Left lung (tissue), 10 donors: Measurements from ENCODE around the gene SEC61B. TPM values are rescaled to one million over a fixed set of nuclear protein-coding genes. Genes with fewer than 3 reads are reported as not detected.

Experiments used
- ATAC-seq: fragments of 200-7000 bp; cut with Tn5 transposase; one replicate; pipeline ENCODE4 v1.9.1; 2020; ENCODE audit warnings: moderate library complexity
- DNase-seq, 4 donors: peaks; one replicate each; pipeline ENCODE4 v3.0.0-alpha.2; 2013 to 2020
- H3K27ac ChIP-seq, 2 donors: fragments of 200-600 bp; sonication (generic) in 1 of 2; one replicate each; pipeline versions ENCODE4 v1.5.0 to v1.8.0; 2020 to 2021
- H3K27me3 ChIP-seq, 2 donors: fragments of 200-600 bp; sonication (generic) in 1 of 2; one replicate each; pipeline versions ENCODE4 v1.5.0 to v1.8.0; 2020 to 2021
- H3K36me3 ChIP-seq, 2 donors: fragments of 200-600 bp; sonication (generic) in 1 of 2; one replicate each; pipeline versions ENCODE4 v1.5.0 to v1.8.0; 2020 to 2021
- H3K4me1 ChIP-seq, 2 donors: fragments of 200-600 bp; one replicate each; pipeline ENCODE4 v1.8.0; 2021
- H3K4me3 ChIP-seq, 2 donors: fragments of 200-600 bp; sonication (generic) in 1 of 2; one replicate each; pipeline versions ENCODE4 v1.5.0 to v1.8.0; 2020 to 2021; ENCODE audit warnings: mild to moderate bottlenecking in 1 of 2
- H3K9me3 ChIP-seq, 2 donors: fragments of 200-600 bp; sonication (generic) in 1 of 2; one replicate each; pipeline versions ENCODE4 v1.5.0 to v1.8.0; 2020 to 2021
- CTCF ChIP-seq, 2 donors: fragments of 200-600 bp; sonication (generic) in 1 of 2; IDR thresholded peaks; one replicate each; pipeline versions ENCODE4 v1.5.0 to v1.8.0; 2021; ENCODE audit warnings: antibody characterized with exemption in 2 of 2
- intact Hi-C, 2 donors: fragments of 100-400 bp; cut with DNase I; formaldehyde crosslinking; loops; one replicate each; pipeline versions ENCODE4 v1.11.2 to v1.14.2; 2022
- polyA plus RNA-seq, 6 donors: library from polyadenylated mRNA; unstranded; fragments of 120-200 nt; gene quantifications; one replicate each; pipeline ENCODE4 v1.2.1, GENCODE V29; 2013; ENCODE audit not compliant: insufficient read length in 6 of 6
- total RNA-seq, 2 donors: library from RNA; stranded (reverse); fragmentation: NEBNext Ultra II Directional; extraction: Animal tissue kit (Norgen Biotek cat#: 25700); gene quantifications; one replicate each; pipeline ENCODE4 v1.2.1, GENCODE V29; 2021
- donor health status: DM: no; HTN: yes; CAD: no.
- donor health status: DM: no; HTN: no; CAD: no.

SEC61B gene
- total and polyA plus RNA-seq, 8 donors = 121 to 184 (median 139) TPM

- TF ChIP-seq CTCF (IDR thresholded peaks at IDR 0.05) = no peak
- intact Hi-C loops = no loop called here
- DNase-seq (no peak), ATAC-seq (no peak)
- H3K9me3 ChIP-seq = no peaks in the 10 kb centered on the region
- no peak overlapping the region for H3K4me3 ChIP-seq
- H3K27me3 ChIP-seq = no peaks in the 10 kb centered on the region
- no peaks in the 10 kb centered on the region for H3K36me3 ChIP-seq
- no peak overlapping the region for H3K27ac ChIP-seq
- peaks cover 0 to 12% of the 10 kb centered on the region in 2 donors for H3K4me1 ChIP-seq
Observed at GRCh38 chr9:99261923-99262322, 39.8 kb downstream of the SEC61B start.

GRCh38 chr9:99262949-99263418, 40.9 kb downstream of the SEC61B start:
- Histone ChIP-seq H3K36me3 (no peaks in the 10 kb centered on the region), H3K27me3 (no peaks in the 10 kb centered on the region), H3K4me1 (peaks cover 0 to 12% of the 10 kb centered on the region in 2 donors), H3K4me3 (no peak overlapping the region), H3K9me3 (no peaks in the 10 kb centered on the region), H3K27ac (no peak overlapping the region)
- TF ChIP-seq CTCF (IDR thresholded peaks at IDR 0.05) = no peak
- no peak for DNase-seq
- no peak for ATAC-seq
- intact Hi-C loops = no loop called here

- Histone ChIP-seq H3K36me3 (no peaks in the 10 kb centered on the region), H3K27ac (no peak overlapping the region), H3K4me3 (no peak overlapping the region), H3K27me3 (no peaks in the 10 kb centered on the region), H3K4me1 (peaks cover 0 to 12% of the 10 kb centered on the region in 2 donors), H3K9me3 (no peaks in the 10 kb centered on the region)
- ATAC-seq (no peak), DNase-seq (no peak)
- intact Hi-C loops = no loop called here
- TF ChIP-seq CTCF (IDR thresholded peaks at IDR 0.05) = no peak
Observed at GRCh38 chr9:99264070-99264680, 42.1 kb downstream of the SEC61B start.

- Histone ChIP-seq H3K27me3 (no peaks in the 10 kb centered on the region), H3K4me3 (no peak overlapping the region), H3K9me3 (no peaks in the 10 kb centered on the region), H3K27ac (no peak overlapping the region), H3K4me1 (peaks cover 0 to 5% of the 10 kb centered on the region in 2 donors), H3K36me3 (no peaks in the 10 kb centered on the region)
- no peak for ATAC-seq
- DNase-seq = no peak
- TF ChIP-seq CTCF (IDR thresholded peaks at IDR 0.05) = no peak
- intact Hi-C loops = no loop called here
Observed at GRCh38 chr9:99265691-99266090, 43.6 kb downstream of the SEC61B start.

- Histone ChIP-seq H3K27ac (no peak overlapping the region), H3K27me3 (no peaks in the 10 kb centered on the region), H3K36me3 (no peaks in the 10 kb centered on the region), H3K4me1 (peaks cover 0 to 5% of the 10 kb centered on the region in 2 donors), H3K9me3 (no peaks in the 10 kb centered on the region), H3K4me3 (no peak overlapping the region)
- TF ChIP-seq CTCF (IDR thresholded peaks at IDR 0.05) = peak; percentile 77 to 82
- intact Hi-C loops = no loop called here
- ATAC-seq (peak; percentile 97), DNase-seq (peak; percentile 38 to 89 (median 73))
Observed at GRCh38 chr9:99266255-99267023, 44.4 kb downstream of the SEC61B start.
